Airway epithelial cell (primary cell): ENCODE data around the gene SLC38A11. TPM values are rescaled to one million over a fixed set of nuclear protein-coding genes. Genes with fewer than 3 reads are reported as not detected.

Experiments used
- total RNA-seq: library from RNA; depleted of rRNA; stranded (reverse); fragments of >200 nt; gene quantifications from 2 replicates; pipeline ENCODE4 v1.2.3, GENCODE V29; 2015

Gene SLC38A11
- not detected in 2 replicates for total RNA-seq

DNA sequence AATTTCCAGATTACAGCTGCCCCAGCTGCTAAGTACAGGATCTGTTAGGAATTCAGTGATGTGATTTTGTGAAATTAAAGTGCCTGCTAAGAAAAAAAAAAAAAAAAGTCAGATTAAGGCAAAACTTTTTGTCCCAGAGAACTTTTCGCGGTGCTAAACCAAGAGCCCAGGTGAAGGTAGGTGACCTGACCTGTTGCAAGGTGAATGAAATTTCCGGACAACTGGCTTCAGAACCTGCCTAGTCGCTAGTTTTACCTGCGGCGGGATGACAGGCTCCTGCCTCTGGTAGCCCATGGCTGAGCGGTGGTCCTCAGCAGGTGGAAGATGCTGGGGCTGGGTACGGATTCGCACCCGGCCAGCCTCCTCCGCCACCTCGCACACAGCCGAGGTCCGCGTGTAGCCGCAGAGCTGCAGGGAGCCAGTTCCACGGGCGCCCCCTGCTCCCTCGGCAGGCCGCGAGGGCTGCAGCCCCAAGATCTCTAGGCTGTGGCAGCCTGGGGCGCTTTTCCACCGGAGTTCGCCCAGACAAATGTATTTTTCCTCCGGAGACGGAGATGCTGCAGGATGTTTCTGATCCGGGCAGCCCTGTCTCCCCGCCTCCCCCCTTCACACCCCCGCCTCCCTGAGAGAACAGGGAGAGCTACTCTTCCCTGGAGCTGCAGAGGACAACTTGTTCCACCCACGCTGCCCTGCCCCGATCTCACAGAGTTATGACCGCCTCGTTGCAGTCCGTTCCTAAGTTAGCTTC, at the start of gene SLC38A11:
TSS of gene SLC38A11 (minus strand) at position 572 of the 748 bp plus-strand sequence. CDS start at position 294, 278 bp downstream.

Other genes starting within 250 kb of the SLC38A11 start
- gene COBLL1, start 113.7 kb downstream of the SLC38A11 start, total RNA-seq: 14.6 and 18.0 TPM in 2 replicates
- not detected in 2 replicates for gene SCN3A, start 248.5 kb upstream of the SLC38A11 start, total RNA-seq